ENCODE results near the gene MMP27.
A peak's percentile ranks its signal among the peaks of the same experiment; 100 is the strongest.
"Not testable (repeated sequence)": the region's sequence is repeated elsewhere in the genome, so short reads cannot be mapped to it uniquely, and the experiment has no call there.

MMP27 gene, protein sequence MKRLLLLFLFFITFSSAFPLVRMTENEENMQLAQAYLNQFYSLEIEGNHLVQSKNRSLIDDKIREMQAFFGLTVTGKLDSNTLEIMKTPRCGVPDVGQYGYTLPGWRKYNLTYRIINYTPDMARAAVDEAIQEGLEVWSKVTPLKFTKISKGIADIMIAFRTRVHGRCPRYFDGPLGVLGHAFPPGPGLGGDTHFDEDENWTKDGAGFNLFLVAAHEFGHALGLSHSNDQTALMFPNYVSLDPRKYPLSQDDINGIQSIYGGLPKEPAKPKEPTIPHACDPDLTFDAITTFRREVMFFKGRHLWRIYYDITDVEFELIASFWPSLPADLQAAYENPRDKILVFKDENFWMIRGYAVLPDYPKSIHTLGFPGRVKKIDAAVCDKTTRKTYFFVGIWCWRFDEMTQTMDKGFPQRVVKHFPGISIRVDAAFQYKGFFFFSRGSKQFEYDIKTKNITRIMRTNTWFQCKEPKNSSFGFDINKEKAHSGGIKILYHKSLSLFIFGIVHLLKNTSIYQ

DNA sequence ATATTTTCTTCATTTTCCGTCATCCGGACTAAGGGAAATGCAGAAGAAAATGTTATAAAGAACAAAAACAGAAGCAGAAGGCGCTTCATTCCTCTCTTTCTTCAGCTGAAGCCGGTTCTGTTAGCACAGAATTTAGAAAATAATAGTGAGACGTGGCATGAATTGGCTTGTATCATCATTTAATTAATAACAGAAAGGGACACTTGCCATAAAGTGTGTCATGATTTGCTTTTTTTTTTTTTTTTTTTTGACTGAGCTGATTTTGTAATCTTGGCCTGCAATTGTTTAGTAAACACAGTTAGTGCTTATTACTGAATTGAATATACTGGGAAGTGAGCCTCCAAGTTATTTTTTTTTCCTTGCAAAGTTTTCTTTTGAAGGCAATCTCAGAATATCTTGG lies at the start of gene MMP27:
Gene MMP27 (minus strand): TSS at position 144 of the 400 bp plus-strand sequence. CDS start 55 bp downstream, at position 89.
- TF ChIP-seq, protein P1, sequence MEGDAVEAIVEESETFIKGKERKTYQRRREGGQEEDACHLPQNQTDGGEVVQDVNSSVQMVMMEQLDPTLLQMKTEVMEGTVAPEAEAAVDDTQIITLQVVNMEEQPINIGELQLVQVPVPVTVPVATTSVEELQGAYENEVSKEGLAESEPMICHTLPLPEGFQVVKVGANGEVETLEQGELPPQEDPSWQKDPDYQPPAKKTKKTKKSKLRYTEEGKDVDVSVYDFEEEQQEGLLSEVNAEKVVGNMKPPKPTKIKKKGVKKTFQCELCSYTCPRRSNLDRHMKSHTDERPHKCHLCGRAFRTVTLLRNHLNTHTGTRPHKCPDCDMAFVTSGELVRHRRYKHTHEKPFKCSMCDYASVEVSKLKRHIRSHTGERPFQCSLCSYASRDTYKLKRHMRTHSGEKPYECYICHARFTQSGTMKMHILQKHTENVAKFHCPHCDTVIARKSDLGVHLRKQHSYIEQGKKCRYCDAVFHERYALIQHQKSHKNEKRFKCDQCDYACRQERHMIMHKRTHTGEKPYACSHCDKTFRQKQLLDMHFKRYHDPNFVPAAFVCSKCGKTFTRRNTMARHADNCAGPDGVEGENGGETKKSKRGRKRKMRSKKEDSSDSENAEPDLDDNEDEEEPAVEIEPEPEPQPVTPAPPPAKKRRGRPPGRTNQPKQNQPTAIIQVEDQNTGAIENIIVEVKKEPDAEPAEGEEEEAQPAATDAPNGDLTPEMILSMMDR (conservative IDR thresholded peaks at IDR 0.05; ENCODE audit: low read depth, low read length) = no peak
- DNase-seq (ENCODE audit: low read depth) = no peak
- H3K4me3 ChIP-seq (ENCODE audit: low read depth, low read length) = no peak within 1 kb of the TSS

DNA sequence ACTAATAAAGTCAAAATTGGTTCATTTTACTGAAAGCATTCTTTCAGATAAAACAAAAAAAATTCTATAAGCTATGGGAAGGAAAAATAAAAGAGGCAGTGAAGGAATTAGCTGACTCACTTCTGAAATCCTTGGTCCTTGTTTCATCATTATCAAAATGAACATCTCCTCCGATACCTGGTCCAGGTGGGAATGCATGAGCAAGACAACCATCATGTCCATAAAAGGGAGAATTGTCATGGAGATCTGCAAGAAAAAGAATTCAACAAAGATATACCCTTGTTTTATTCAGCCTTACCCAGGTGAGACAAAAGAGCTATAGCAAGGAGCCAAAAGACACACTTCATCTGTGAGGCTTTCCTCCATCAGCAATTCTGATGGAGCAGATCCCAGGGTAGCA lies 47.7 kb upstream of the MMP27 start:
- no peak for DNase-seq (ENCODE audit: low read depth)
- TF ChIP-seq, protein P1 (conservative IDR thresholded peaks at IDR 0.05; ENCODE audit: low read depth, low read length) = no peak

DNA sequence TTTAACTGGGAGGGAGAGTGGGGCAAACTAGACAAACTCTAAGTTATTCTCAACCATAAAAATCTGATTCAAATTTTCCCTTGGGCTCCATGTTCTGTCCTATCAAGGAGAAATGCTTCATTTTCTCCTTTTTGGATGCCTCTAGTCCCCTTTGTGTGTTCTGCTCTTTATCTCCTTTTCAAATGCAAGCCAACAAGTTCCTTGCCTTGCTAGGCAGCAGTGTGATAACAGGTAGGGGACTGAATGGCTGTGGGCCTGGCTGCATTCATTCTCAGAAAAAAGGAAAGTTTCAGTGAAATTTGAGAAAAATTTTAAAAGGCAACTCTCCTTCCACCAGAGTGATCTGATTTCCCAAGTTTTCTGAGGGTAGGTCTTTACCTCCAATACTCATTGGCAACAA lies 46.1 kb upstream of the MMP27 start:
- no peak for DNase-seq (ENCODE audit: low read depth)
- TF ChIP-seq, protein P1 (conservative IDR thresholded peaks at IDR 0.05; ENCODE audit: low read depth, low read length) = no peak
- H3K4me3 ChIP-seq (ENCODE audit: low read depth, low read length) = no peak overlapping the region

More for the DNA sequence above, 47.7 kb upstream of the MMP27 start:
- H3K4me3 ChIP-seq (ENCODE audit: low read depth, low read length) = no peak overlapping the region

DNA sequence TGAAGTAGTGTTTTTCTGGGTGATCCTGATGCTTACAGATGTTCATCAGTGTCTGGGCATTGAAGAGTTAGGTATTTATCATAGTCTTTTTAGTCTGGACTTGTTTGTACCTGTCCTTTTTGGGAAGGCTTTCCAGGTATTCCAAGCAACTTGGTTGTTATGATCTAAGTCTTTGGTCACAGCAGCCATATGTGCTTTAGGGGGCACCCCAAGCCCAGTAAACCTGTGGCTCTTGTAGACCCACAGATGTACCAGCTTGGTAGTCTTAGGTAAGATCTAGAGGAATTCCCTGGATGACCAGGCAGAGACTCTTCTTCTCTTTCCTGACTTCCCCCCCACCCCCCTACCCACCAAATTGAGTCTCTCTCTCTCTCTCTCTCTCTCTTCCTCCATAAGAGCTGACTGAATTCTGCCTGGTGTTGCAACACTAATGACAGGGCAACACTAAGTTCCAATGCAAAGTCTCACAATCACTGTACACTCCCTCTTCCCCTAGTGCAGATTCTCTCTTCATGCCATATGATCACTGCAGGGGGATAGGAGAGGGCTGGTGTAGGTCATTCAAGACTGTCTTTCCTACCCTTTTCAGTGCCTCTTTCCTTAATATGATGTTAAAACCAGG lies 43.6 kb upstream of the MMP27 start:
- H3K4me3 ChIP-seq (ENCODE audit: low read depth, low read length) = no peak overlapping the region
- TF ChIP-seq, protein P1 (conservative IDR thresholded peaks at IDR 0.05; ENCODE audit: low read depth, low read length) = no peak
- no peak for DNase-seq (ENCODE audit: low read depth)

DNA sequence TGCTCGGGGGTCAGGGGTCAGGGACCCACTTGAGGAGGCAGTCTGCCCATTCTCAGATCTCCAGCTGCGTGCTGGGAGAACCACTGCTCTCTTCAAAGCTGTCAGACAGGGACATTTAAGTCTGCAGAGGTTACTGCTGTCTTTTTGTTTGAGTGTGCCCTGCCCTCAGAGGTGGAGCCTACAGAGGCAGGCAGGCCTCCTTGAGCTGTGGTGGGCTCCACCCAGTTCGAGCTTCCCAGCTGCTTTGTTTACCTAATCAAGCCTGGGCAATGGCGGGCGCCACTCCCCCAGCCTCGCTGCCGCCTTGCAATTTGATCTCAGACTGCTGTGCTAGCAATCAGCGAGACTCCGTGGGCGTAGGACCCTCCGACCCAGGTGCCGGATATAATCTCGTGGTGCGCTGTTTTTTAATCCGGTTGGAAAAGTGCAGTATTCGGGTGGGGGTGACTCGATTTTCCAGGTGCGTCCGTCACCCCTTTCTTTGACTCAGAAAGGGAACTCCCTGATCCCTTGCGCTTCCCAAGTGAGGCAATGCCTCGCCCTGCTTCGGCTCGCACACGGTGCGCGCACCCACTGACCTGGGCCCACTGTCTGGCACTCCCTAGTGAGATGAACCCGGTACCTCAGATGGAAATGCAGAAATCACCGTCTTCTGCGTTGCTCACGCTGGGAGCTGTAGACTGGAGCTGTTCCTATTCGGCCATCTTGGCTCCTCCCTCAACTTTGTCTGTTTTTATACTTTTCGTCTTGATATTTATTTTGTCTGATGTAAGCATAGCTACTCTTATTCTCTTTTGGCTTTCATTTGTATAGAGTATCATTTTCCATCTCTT lies 41.4 kb upstream of the MMP27 start:
- not testable (repeated sequence) for DNase-seq (ENCODE audit: low read depth)
- peak overlapping the region; percentile 32 for H3K4me3 ChIP-seq (ENCODE audit: low read depth, low read length)

DNA sequence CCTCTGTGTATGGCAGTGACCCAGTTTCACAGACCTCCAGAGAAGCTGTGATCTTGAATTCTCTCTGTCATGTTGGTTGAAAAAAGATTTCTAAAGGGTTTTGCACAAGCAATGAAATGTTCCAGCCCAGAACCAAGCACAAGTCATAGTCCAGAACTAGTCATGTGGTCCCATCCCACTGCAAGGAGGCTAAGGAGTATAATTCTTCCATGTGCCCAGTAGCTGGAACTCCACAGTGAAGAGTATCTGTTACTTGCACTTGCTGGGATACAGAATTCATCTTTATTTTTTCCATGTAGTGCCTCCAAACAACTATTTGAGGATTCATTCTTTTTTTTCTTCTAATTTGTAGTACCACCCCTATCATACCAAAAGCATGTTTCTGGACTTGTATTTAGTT lies 29.1 kb upstream of the MMP27 start:
- DNase-seq (ENCODE audit: low read depth) = no peak
- H3K4me3 ChIP-seq (ENCODE audit: low read depth, low read length) = no peak overlapping the region
- TF ChIP-seq, protein P1 (conservative IDR thresholded peaks at IDR 0.05; ENCODE audit: low read depth, low read length) = peak; percentile 4

All from choroid plexus epithelial cell (primary cell).